GM13977 (cell line): Measurements from ENCODE around the gene FPR3.

Experiments used
- DNase-seq: peaks from one replicate; pipeline ENCODE4 v3.0.0; 2012; ENCODE audit warnings: low spot score
- in situ Hi-C: fragments of 300-500 bp; cut with MboI; formaldehyde crosslinking; loops from one replicate; pipeline ENCODE4 v1.12.0; 2022; ENCODE audit warnings: low sequenced_read_pairs, low pct_unique_long_range_greater_than_20kb, mixed read lengths, inconsistent platforms; ENCODE audit not compliant: unreplicated experiment
- TF ChIP-seq, protein P1 (sequence below): IDR thresholded peaks from 2 replicates; pipeline ENCODE4 v1.5.1; 2012; ENCODE audit warnings: mild to moderate bottlenecking, control low read depth; ENCODE audit not compliant: insufficient read depth; ENCODE audit errors: extremely low read depth, missing control alignments

FPR3 gene

DNA sequence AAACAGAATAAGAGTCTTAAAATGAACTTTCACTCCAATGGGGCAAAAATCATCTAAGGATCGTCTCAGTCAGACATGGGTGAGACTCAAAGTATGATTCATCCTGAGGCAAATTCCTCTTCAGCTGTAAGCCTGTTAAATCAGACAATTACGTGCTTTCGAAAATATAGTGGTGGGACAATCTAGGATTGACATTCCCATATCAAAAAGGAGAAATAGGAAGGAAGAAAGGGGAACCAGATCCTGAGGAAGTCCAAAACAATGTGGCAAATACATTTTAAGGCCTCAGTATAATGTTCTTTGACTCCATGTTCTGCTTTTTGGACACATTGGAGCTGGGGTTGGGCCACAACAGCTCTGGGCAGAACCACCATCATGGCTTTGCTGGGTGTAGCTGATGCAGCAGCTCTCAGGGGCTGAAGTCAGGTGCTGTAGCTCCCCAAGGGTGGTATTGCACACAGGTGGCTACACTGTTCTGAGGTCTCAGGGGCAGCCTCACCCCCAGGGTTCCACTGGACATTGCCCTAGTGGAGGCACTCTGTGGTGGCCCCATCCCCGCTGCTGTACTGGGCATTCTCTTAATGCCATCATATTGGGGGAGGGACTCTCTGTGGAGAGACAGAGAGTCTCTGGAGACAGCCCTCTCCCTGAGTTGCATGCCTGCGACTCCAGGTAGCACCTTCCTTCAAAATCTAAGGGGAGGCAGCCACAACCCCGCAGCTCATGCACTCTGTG lies 5.7 kb upstream of the FPR3 start:
- TF ChIP-seq, protein P1, sequence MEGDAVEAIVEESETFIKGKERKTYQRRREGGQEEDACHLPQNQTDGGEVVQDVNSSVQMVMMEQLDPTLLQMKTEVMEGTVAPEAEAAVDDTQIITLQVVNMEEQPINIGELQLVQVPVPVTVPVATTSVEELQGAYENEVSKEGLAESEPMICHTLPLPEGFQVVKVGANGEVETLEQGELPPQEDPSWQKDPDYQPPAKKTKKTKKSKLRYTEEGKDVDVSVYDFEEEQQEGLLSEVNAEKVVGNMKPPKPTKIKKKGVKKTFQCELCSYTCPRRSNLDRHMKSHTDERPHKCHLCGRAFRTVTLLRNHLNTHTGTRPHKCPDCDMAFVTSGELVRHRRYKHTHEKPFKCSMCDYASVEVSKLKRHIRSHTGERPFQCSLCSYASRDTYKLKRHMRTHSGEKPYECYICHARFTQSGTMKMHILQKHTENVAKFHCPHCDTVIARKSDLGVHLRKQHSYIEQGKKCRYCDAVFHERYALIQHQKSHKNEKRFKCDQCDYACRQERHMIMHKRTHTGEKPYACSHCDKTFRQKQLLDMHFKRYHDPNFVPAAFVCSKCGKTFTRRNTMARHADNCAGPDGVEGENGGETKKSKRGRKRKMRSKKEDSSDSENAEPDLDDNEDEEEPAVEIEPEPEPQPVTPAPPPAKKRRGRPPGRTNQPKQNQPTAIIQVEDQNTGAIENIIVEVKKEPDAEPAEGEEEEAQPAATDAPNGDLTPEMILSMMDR = no peak
- in situ Hi-C loops = no loop called here
- no peak for DNase-seq

DNA sequence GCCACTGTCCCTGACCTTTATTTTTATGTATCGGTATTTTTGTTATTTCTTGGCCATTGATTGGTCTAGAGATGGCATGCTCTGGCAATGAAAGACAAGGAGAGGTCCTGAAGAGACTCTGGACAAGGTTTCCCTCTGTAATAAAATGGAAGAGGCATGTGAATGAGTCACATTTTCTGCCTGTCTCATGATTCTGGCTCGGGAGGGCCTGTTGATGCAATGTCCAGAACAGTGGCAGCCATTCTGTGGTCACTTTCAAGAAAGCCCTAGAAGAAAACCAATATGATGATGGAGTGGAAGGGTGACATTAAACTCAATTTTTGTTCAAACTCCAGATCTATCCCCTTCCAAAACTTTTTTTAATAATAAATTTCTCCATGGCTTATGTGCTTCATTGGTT lies 2.0 kb upstream of the FPR3 start:
- in situ Hi-C loops = no loop called here

DNA sequence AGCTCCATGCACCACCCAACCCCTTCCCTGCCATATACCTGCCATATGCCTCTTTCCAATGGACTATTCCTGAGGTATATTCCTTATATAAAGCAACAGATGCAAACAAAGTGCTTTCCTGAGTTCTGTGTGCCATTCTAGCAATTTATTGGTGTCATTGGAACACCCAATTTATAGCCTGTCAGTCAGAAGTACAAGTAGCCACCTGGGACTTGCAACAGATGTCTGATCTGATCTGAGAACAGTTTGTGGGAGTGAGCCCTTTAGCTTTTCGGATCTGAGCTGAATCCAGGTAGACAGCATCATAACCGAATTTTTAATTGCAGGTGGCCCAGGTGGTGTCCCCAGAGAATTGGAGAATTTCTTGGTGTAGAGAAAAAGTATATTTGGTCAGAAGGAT lies 963 bp upstream of the FPR3 start:
- TF ChIP-seq, protein P1 = no peak
- in situ Hi-C loops = no loop called here
- DNase-seq = no peak

More for the DNA sequence above, 2.0 kb upstream of the FPR3 start:
- no peak for DNase-seq
- TF ChIP-seq, protein P1 = no peak

DNA sequence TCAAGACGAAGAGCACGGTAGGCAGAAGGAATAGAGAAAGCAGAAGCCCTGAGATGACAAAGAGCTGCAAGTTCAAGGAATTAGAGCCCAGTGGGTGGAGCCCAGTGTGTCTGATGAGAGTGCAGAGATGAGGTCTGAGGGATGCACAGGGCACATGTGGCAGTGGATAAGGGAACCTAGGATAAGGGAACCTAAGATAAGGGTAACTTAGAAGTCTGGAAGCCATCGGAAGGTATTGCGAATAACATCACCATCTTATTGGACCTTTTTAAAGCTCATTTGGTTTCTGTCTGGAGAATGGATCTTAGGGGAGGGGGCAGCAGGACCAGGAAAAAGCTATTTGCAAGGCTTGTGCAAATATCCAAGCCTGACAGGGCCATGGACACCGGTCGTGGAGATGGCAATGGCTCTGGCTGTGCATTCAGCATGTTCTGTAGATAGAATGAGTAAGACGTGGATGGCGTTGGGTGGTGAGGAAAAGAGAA lies 1.3 kb downstream of the FPR3 start:
- DNase-seq = no peak
- in situ Hi-C loops = no loop called here
- TF ChIP-seq, protein P1 = no peak

DNA sequence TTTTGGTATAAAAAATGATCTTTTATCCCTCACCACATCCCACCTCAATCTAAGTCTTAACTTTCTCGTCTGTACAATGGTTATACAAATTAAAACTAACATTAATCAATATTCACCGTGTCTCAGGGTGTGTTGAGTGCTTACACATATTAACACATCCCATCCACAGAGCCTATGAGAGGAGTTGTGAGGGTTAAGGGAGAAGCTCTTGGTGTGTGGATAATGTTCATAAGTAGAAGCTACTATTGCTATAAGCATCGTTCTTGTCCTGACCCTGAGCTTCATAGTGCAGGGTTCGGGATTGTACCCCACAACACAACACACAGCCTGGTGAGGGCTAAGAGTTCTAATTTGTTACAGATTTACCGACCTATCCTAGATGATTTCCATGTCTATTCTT lies 2.5 kb downstream of the FPR3 start:
- DNase-seq = no peak
- in situ Hi-C loops = no loop called here
- TF ChIP-seq, protein P1 = no peak

DNA sequence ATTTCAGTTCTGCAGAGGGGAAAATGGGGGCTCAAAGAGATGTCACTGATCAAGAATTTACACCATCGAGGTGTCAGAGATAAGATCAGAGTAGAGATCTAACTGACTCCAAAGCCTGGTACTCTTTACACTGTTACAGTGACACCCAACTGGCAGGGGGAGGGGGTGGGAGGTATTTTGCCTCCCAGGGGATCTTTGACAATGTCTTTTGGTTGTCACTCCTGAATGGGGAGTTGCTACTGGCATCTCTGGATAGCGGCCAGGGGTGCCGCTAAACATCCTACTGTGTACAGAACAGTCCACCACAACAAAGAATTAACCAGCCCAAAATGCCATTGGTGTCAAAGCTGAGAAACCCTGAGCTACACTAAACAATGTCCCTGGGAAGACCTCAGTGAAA lies 3.1 kb downstream of the FPR3 start:
- in situ Hi-C loops = no loop called here
- TF ChIP-seq, protein P1 = no peak
- DNase-seq = no peak
